Panc1 (cell line): ENCODE measurements around the gene DDA1. TPM values are rescaled to one million over a fixed set of nuclear protein-coding genes. Genes with fewer than 3 reads are reported as not detected.

ENCODE experiments used
- ATAC-seq: fragments of 200-7000 bp; cut with Tn5 transposase; 2 replicates; pipeline ENCODE4 v1.9.1; 2020; ENCODE audit warnings: mild to moderate bottlenecking, moderate library complexity
- BruUV-seq: library from RNA; stranded (reverse); fragments of 400-500 nt; replicated peaks from 2 replicates; lab custom pipeline; 2021; lab: Mats Ljungman, UMichigan
- CTCF ChIA-PET: fragments of 300-600 bp; sonication (Branson Sonifier 250); formaldehyde crosslinking; loops from one replicate; lab custom pipeline; 2022; ENCODE audit warnings: antibody characterized with exemption; lab: Charles Lee
- POLR2A ChIA-PET: fragments of 300-600 bp; sonication (Branson Sonifier 250); formaldehyde crosslinking; loops from one replicate; lab custom pipeline; 2022; ENCODE audit warnings: antibody characterized with exemption; lab: Charles Lee
- DNase-seq: peaks from one replicate; pipeline ENCODE4 v3.0.0-alpha.2; 2010; ENCODE audit warnings: low read depth, low spot score
- H3K27ac ChIP-seq: 2 replicates; pipeline ENCODE4 v1.5.1; 2011; ENCODE audit warnings: mild to moderate bottlenecking, low read length, inconsistent platforms
- H3K27me3 ChIP-seq: fragments of 200-500 bp; sonication (Bioruptor generic); 2 replicates; pipeline ENCODE4 v1.6.0; 2014; ENCODE audit warnings: low read length, inconsistent platforms; ENCODE audit not compliant: control insufficient read depth, insufficient read depth
- H3K36me3 ChIP-seq: fragments of 200-500 bp; sonication (Bioruptor generic); 2 replicates; pipeline ENCODE4 v1.5.1; 2014; ENCODE audit warnings: inconsistent platforms, mild to moderate bottlenecking, low read length, moderate library complexity; ENCODE audit not compliant: control insufficient read depth, insufficient read depth
- H3K4me1 ChIP-seq: 2 replicates; pipeline ENCODE4 v1.5.1; 2011; ENCODE audit warnings: inconsistent platforms, mild to moderate bottlenecking, low read length, moderate library complexity; ENCODE audit not compliant: control insufficient read depth, insufficient read depth
- H3K4me3 ChIP-seq, 2 experiments: 2 replicates each; pipeline ENCODE4 v1.5.1; 2011 to 2012; ENCODE audit warnings: low read depth in 2 of 2, low read length in 2 of 2, mild to moderate bottlenecking in 2 of 2, inconsistent platforms in 1 of 2, moderate library complexity in 1 of 2
- H3K9me3 ChIP-seq: fragments of 200-500 bp; sonication (Bioruptor generic); 2 replicates; pipeline ENCODE4 v1.5.1; 2014; ENCODE audit warnings: low read depth, mild to moderate bottlenecking, inconsistent platforms, low read length, moderate library complexity; ENCODE audit not compliant: control insufficient read depth, insufficient read depth
- CTCF ChIP-seq: fragments of 450-650 bp; IDR thresholded peaks from 2 replicates; pipeline ENCODE4 v1.5.1; 2017; ENCODE audit warnings: mild to moderate bottlenecking
- POLR2AphosphoS5 ChIP-seq: IDR thresholded peaks from 2 replicates; pipeline ENCODE4 v1.6.1; 2012; ENCODE audit warnings: mild to moderate bottlenecking, low read depth, low read length, moderate library complexity
- REST ChIP-seq, 2 experiments: IDR thresholded peaks; 2 replicates each; pipeline ENCODE4 v1.6.1; 2011 to 2012; ENCODE audit warnings: low read depth in 2 of 2, control low read depth in 1 of 2, low read length in 1 of 2, mild to moderate bottlenecking in 1 of 2, moderate library complexity in 1 of 2; ENCODE audit not compliant: insufficient read depth in 1 of 2
- SIN3A ChIP-seq: IDR thresholded peaks from 2 replicates; pipeline ENCODE4 v1.6.1; 2012; ENCODE audit warnings: low read depth, mild to moderate bottlenecking, low read length, moderate library complexity, borderline replicate concordance; ENCODE audit not compliant: insufficient read depth
- TCF7L2 ChIP-seq: IDR thresholded peaks from 2 replicates; pipeline ENCODE4 v1.6.1; 2011; ENCODE audit warnings: mild to moderate bottlenecking, low read depth, low read length, inconsistent platforms
- in situ Hi-C: cut with HindIII; loops from 2 replicates; pipeline ENCODE4 v1.10.0; 2016; ENCODE audit warnings: low sequenced_read_pairs, low pct_unique_long_range_greater_than_20kb
- intact Hi-C: fragments of 100-400 bp; cut with micrococcal nuclease; formaldehyde crosslinking; loops from one replicate; pipeline ENCODE4 v1.10.0; 2022; ENCODE audit not compliant: unreplicated experiment
- total RNA-seq: library from RNA; stranded (reverse); gene quantifications from one replicate; pipeline ENCODE4 v1.2.1, GENCODE V29; 2021; ENCODE audit not compliant: unreplicated experiment

DDA1 gene
- total RNA-seq, 1 experiment from 2014 or later, result 56.0 TPM

GRCh38 chr19:17323300-17323963 lies 14.1 kb downstream of the DDA1 start:
- intact Hi-C loops, result no loop called here
- ChIA-PET POLR2A (no interaction called here), CTCF (no interaction called here)
- no TSS peak for BruUV-seq
- Histone ChIP-seq H3K4me3 (no peak overlapping the region), H3K9me3 (no peaks in the 10 kb centered on the region), H3K27ac (no peak overlapping the region), H3K4me1 (no peaks in the 10 kb centered on the region), H3K27me3 (no peaks in the 10 kb centered on the region), H3K36me3 (no peaks in the 10 kb centered on the region; the same call in 1 of the 2 replicates)
- no peak for DNase-seq
- in situ Hi-C loops, result no loop called here
- no peak for ATAC-seq
- TF ChIP-seq REST (IDR thresholded peaks at IDR 0.05; ENCODE audit: insufficient read depth in 1 of 2, low read depth in 2 of 2, low read length in 1 of 2), result no peak
- no peak for TF ChIP-seq SIN3A
- TF ChIP-seq CTCF, result no peak
- no peak for TF ChIP-seq TCF7L2
- TF ChIP-seq POLR2AphosphoS5, result no peak

- H3K36me3 ChIP-seq, result no peaks in the 10 kb centered on the region; the same call in 1 of the 2 replicates
- no peak overlapping the region for H3K27ac ChIP-seq
- H3K4me1 ChIP-seq, result no peaks in the 10 kb centered on the region
- DNase-seq (no peak), ATAC-seq (no peak)
- BruUV-seq, result no TSS peak
- H3K4me3 ChIP-seq, result no peak overlapping the region
- POLR2A ChIA-PET, result no interaction called here
- CTCF ChIA-PET, result no interaction called here
- H3K9me3 ChIP-seq, result no peaks in the 10 kb centered on the region
- intact Hi-C loops, result no loop called here
- H3K27me3 ChIP-seq, result no peaks in the 10 kb centered on the region
- in situ Hi-C loops, result no loop called here
- TF ChIP-seq REST (IDR thresholded peaks at IDR 0.05; ENCODE audit: insufficient read depth in 1 of 2, low read depth in 2 of 2, low read length in 1 of 2) (no peak), TCF7L2 (no peak), SIN3A (no peak), POLR2AphosphoS5 (no peak), CTCF (no peak)
These were observed 14.6 kb downstream of the DDA1 start for GRCh38 chr19:17323964-17324332.
